A204.1 (cell line): ENCODE data around the gene SH3RF1.

Experiments
- FAIRE-seq: peaks from 2 replicates; lab custom pipeline; 2012; peaks lifted over from hg19 to GRCh38; lab: Jason Lieb, UNC

Gene SH3RF1

DNA sequence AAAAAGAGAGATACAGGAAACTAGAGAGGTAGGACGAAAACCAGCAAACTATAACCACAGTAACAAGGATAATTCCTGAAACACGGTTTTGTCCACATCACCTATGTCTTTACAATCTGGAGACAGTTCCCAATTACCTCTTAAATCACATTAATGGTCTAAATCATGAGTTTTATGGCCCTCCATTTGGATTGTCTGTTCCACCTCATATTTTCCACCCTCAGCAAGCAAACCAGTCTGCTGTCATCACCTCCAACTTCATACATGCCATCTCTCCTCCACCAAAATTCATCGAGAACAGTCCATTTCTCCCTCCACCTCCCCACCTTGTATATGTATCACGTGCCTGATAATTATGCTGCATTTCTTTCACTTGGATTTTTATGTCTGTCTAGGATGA is 107.3 kb downstream of the SH3RF1 start:
- no peak for FAIRE-seq

DNA sequence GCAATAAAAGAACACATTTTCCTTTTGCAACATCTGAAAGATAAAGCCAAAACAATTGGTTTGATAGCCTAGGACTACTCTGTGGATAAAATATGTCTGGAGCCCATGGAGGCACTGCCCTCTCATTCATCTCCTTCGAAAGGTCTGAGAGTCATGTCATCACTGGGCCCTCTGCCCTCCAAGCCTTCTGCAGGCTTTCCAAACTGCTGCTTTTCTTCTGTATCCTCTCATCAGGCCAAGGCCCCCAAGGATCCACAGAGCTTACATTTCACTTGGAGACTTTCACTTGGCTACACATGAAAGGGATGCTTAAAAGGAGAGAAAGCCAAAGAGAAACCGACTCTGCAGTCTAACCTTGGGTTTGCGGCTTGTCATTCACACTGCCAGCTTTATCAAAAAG is 109.9 kb downstream of the SH3RF1 start:
- FAIRE-seq, result no peak

DNA sequence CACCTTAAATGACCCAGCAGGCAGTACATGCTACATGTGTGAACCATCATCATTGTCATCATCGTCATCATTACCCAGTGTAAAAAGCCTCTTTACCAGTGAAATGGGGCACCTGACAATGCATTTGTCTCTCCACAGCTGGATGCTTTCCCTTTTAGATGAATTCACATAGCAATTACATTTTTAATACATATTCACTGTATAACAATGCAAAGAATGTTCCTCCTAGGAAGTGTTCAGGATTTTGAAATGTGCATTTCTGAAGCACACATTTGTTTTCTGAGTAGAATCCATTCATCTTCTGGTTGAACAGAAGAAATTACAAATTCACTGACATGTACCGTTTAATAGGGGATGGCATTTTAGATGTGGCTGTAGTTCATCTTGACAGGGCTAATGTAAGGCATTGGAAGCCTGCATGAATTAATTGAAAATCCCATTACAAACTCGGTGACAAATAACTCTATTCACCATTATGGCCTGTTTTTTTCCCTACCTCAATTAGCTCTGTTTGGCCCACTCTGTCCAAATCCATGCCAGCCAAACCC is 111.1 kb downstream of the SH3RF1 start:
- FAIRE-seq, result no peak

DNA sequence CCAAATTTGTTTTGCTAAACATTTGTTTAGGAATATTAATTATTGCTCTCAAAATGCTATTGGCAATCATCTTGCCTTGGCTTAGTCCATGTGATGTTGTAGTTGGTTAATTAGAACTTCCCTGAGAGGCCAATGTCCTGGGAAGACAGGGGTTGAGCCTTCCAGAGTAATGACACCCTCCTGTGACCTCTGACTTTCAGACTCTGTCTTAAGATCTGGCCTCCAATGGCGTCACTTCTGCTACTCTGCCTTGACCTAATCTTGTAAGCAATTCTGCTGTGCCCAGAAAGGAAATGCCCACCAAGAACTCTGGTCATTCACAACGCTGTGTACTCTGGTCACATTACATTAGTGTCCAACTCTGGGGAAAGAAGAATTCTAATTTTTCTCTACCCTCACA is 111.9 kb downstream of the SH3RF1 start:
- FAIRE-seq, result no peak

DNA sequence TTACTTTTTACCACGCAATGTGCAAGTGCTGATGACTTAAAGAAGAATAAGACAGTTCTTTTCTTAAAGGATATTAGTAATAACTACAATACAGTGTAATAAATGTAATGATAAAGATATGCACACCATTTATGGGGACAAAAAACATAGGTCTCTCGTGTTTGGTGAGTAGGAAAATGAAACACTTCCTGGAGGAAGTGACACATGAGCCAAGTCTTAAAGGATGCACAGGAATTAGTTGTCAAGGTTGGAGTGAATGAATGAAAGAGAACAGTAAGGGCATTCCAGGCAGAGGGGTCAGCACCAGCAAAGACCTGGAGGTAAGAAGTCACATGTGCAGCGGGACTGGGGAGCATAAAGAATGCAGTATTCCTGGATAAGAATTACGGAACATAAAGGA is 112.7 kb downstream of the SH3RF1 start:
- FAIRE-seq, result no peak

DNA sequence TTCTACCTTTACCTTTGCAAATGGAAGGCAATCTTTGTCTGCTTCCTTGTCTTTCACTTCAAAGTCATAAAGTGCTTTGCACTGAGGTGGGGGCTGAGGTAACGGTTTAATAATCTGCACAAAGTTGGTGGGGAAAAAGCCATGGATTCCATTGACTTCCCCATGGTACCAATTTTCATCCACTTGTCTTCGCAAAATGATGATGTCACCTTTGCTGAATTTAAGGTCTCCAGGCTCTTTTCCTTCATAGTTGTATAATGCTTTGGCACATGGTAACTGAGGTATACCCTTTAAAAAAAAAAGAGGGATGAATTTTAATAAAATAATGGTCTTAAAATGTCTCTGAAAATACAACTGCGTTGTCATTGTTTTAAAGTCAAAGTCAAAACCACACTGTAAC is 114.4 kb downstream of the SH3RF1 start:
- no peak for FAIRE-seq

DNA sequence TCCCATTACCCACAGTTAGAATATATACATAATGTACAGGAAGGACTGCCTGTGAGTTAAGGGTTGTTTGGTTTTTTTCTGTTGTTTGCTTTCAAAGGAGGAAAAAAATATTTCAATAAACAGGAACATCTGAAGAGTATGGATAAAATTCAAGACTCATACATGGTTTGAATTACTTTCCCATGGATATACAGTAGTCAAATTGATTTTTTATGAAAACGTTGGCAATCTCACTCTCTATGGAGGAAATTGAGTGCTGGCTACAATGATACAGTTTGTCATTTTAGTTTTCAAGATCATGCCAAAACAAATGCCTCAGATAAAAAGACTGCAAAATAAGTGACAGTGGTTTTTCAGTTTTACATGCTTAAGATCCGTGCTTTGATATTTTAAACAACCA is 116.6 kb downstream of the SH3RF1 start:
- no peak for FAIRE-seq

DNA sequence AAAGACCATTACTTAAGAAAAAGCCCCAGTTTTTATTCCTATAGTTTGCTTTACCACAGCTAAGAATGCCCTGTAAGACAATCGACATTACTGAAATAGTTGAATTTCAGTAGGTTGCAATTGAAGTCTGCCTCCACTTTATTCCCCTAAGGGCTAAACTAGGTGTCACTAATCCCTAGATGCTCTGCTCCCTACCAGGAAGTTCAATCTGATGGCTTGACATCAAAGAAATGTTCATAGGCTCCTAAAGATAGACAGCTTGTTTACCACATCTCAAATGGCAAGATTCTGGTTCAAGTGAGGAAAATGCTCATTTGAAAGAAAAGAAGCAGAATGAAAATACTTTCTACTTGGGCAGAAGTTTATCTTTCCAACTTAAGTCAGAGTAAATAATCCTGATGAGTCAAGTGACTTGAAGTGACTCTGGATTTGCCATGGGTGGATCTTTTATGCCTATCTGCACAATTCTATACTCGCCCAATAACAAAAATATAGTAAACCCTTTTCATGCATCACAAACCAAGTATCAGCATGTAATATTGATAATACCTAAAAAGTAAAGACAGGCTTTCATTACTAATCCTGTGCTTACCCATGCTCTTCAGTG is 117.2 kb downstream of the SH3RF1 start:
- FAIRE-seq, result no peak

DNA sequence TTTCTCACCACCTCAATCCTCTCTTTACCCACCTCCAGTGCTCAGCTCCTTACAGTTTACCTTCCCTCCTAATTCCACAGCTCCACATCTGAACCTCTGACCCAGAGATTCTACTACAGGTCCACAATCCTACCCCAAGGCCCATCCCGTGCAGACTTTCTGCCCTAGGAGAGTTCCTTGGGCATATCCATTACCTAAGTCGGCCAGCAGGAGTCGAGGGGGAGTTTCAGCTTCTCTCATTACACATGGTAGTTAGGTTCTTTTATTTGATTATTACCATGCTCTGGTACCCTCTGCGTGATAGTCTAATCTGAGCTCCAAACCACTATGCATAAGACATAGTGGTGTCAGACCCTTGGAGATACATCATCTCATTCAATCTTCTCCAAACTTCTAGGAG is 117.9 kb downstream of the SH3RF1 start:
- no peak for FAIRE-seq

DNA sequence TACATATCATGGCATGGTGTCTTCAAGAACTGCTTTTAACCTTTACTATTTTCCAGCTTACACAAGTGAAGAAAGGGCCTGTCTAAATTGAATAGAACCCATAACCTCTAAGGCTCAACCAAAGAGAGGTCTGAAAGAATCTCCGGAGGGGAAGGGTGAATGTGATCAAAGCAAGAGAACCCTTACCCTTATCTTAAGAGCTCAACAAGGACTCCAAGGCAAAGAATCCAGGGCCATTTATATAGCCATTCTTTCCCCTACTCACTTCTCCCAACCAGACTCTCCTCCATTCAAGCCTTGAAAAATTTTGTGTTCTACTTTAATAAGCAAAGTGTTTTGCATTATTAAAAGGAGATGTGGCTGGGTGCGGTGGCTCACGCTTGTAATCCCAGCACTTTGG is 118.7 kb downstream of the SH3RF1 start:
- FAIRE-seq, result no peak

DNA sequence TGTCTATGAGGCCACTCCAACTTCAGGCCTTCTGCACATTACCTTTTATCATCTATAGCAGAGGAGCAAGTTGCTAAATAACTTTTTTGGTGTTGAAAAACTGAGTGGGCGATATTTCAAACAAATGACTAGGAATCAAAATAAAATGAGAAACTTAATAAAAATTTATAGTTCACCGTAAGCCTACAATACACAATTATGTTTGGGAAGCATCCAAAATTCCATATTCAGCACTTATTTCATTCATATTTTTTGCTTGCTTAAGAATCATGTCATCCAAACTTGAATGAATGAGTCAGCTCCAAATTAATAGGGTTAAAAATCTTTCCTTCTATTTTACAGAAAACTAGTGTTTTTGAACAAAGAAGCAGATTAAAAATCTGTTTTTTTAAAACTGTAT is 119.1 kb downstream of the SH3RF1 start:
- no peak for FAIRE-seq

DNA sequence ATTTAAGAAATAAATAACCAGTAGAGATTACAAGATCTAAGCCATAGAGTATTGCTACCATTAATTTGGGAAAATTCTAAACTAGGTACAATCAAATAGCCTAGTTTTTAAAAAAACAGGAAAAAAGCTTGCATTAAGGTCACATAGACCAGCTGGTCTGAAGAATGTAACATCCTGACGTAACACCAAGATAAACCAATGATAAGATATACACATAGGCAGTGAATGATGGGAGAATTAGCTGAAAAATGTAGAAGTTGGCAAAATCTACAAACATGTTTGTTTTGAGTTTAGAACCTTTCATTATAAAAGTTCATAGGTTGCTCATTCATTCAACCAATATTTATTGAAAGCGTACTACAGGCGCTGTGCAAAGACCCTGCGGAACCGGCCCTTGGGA is 120.0 kb downstream of the SH3RF1 start:
- no peak for FAIRE-seq

DNA sequence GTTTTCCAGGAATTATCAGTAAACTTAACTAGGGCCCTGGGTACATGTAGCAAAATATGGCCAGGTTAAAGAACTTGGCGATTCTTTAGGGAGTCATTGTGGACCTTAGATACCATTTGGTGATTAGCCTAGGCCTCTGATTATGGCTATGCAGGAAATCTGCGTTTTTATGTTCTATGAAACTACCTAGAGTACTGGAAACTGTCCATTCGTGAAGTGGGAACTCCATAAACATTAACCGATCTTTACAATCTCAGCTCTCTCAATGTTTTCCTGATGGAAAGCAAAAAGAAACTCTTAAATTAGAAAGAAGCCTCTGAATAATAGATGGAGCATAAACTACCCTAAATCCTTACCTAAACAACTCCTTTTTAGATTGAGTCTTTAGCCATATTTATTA is 121.9 kb downstream of the SH3RF1 start:
- no peak for FAIRE-seq

DNA sequence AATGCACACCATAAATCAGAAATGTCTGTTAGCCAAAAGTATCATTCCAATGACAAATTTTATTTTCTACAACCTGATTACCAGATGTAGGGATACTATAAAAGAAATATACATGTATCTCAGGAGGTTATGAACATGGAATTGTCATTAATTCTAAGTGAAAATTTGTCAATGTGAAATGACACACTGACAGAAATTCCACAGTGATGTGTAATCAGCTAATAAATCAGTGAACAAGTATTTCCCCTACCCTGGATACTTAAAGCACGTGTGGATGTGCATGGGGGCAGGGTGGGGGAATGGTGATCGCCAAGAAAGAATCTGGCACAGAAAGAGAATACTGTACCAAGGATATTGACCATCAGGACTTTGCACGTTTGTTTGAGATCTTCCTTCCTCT is 123.6 kb downstream of the SH3RF1 start:
- FAIRE-seq, result no peak

DNA sequence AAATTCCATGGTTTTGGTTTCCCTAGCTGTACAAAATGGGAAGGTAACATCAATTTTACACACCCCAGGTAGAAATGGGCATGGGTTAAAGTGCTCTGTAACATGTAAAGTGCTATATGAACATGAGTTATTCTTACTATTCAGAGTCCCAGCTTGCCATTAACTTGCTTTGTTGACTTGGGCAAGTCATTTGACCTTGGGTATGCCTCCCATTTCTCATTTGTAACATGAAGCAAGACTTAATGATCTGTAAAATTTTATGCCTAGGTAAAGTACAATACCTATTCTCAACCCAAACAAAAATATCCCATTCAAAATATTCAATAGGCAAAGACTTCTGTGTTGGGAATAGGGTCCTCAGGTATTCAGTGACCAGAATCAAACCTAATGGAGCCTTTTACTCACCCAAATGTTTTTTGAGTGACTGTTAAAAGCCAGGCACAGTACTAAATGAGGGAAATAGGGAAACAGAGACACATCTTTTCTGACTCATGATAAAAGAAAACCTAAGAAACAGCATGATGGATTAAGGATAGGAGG is 126.6 kb downstream of the SH3RF1 start:
- no peak for FAIRE-seq

DNA sequence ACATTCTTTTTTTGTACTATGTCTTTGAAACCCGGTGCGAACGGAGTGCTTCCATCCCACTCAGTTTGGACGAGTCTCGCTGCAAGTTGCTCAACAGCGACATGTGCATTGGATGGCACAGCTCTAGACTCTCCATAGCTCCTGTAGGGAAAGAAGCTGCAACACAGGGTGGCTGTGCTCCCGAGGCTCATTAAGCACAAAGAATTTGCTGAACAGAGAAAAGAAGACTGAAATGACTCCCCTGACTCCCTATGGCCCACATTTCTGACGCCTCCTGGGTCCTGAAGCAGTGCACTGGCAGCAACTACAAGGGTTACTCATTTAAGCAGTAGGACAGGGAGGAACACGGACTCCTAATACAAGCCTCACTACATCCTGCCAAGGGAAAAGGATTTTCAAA is 127.4 kb downstream of the SH3RF1 start:
- FAIRE-seq, result no peak

DNA sequence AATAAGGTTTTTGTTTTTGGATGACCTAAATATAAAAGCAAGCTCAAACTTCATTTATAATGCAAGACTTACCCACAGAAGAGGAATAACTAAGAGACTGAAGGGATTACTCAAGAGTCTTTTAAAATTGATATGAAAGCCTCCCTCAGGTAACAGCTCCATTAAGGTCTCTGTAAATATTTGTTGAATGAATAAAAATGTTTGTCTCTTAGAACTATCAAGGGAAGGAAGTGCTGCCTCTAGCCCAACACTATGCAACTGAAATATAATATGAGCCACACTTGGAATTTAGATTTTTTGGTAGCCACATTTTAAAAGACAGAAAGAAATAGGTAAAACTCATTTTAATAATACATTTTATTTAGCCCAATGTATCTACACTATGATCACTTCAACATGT is 127.8 kb downstream of the SH3RF1 start:
- no peak for FAIRE-seq

DNA sequence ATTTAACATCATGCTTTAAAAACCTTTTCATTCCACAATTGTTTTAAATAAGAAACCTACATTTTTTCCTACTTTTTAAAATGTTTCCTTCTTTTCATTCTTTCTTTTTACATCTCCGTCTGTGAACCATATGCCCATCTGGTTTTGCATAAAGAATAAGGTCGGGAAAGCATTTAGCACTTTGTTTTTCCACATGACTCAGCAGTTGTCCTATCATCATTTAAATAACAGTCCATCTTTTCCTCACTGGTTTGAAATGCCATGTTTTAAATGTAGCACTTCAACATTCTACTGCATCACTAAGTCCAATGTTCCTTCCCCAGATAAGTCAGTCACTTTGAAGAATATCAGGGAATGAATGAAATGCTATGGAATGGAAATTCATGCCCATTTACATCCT is 128.4 kb downstream of the SH3RF1 start:
- no peak for FAIRE-seq

DNA sequence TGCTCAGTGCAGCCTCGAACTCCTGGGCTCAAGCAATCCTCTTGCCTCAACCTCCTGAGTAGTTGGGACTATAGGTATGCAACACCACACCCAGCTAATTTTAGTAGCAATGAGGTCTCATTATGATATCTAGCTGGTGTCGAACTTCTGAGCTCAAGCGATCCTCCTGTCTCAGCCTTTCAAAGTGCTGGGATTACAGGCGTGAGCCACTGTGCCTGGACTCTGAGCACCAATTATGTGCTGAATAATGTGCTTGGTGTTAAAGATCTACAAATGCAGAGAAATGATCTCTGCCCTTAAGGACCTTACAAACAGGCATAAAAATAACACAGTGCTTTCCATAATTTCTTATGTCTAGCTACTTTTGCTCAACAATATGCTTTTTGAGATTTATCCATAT is 131.7 kb downstream of the SH3RF1 start:
- no peak for FAIRE-seq

DNA sequence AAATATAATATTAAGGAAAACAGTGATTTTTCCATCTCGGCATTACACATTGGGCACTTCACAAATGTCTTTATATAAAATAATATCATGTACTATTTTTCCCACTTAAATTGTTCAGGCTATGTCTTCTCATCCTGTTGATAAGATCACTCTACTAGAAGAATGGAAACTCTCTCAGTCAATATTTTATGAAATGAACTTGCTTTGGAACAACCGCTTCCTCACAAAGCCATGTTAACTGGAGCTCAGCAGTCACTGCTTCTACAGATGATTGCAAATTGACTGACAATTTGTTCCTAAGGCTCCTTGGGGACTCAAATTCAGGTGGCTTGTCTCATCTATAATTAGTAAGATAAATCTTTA is 133.2 kb downstream of the SH3RF1 start:
- no peak for FAIRE-seq

DNA sequence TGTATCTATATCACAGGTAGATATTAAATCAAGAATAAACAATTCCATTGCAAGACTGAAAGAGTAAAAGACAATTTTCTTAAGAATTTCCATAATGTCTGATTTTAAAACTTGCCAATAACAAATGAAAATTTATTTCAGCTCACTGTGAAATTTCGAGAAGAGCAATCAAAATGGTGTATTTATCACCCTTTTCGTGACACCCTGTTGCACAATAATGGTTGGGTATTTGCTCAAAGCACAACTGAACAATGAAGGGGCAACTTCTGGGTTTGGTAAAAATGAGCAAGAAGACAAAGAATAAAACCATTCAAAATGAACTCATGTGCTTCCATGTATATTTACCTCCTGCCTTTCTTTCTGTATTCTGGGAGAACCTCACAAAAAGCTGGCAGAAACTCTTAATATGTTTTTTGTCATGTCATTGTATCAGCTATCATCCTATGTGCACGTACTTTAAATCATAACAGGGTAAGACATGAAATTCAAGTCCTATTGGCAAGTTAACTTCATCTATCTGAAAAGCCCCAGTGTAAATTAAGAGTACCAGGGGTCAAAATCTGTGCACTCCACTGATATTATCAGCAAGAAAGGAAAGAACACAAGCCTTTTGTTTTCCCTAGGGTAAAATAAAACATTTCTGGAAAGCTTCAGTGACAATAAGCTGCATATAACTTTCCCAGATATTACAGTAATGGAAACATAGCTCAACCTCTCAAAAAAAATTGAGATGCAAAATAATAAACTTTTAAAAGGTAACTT is 133.8 kb downstream of the SH3RF1 start:
- no peak for FAIRE-seq

DNA sequence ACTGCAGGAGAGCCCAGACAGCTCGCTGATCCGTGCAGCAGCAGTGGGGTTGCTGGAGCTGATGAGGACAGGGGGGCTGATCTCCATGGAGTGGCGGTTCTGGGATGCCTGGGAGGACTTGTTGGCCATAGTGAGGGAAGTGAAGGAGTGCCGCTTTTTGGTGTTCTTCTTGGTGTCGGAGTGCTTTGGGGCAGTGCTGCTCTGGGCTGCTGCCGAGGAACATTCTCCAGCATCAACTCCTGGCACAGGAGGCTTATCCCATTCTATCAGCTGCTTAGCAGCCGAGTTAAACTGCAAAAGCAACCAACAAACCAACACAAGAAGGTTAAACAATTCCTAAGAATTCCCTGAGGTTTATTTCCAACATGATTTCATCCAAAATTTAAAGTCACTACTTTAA is 134.4 kb downstream of the SH3RF1 start:
- FAIRE-seq, result no peak

DNA sequence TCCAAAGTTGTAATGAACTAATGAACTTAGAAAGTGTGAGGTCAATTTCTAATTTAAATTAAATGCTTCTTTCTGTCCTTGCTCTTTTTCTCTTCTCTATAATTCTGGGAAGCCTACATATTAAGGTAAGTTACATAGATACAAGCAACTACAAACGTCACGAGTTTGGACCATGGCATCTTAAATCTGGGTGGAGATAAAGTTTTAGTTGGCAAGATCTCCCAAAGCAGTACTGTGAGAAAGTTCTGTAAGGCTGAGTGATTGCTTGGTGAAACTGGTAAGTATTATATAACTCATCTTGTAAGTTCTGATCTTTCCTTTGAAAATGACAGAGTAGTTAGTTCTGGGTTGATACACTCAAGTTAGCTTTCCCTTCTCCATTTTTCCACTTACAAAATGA is 135.0 kb downstream of the SH3RF1 start:
- no peak for FAIRE-seq

DNA sequence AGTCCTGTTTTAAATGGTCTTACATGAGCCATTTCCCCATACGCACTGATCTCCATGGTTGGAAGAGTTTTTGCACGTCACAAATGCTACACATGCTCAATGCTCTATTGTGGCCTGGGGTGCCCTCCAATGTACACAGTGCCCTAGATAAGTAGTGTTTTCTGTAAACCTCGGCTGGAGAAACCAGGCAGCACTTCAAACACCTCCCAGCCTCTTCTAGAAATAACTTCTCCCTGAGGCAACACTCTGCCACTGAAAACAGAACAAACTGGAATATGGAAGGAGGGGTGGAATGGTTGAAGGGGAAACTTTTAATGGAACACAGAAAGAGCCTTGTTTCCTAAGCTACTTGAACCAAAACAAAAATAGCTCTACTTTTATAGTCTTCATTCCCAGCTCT is 136.8 kb downstream of the SH3RF1 start:
- no peak for FAIRE-seq
